Hepatocyte (in vitro differentiated cells): ENCODE results near the gene KRT85. TPM values are rescaled to one million over a fixed set of nuclear protein-coding genes. Genes with fewer than 3 reads are reported as not detected.

Experiments used
- DNase-seq: peaks from one replicate; pipeline ENCODE4 v3.0.0-alpha.2; 2016; ENCODE audit warnings: low spot score
- H2AFZ ChIP-seq: fragments of 200-600 bp; sonication (generic); 2 replicates; pipeline ENCODE4 v1.6.0; 2016; ENCODE audit warnings: antibody characterized with exemption, mild to moderate bottlenecking
- H3K27ac ChIP-seq: fragments of 200-600 bp; sonication (generic); 2 replicates; pipeline ENCODE4 v1.5.1; 2016; ENCODE audit warnings: mild to moderate bottlenecking
- H3K27me3 ChIP-seq: fragments of 200-600 bp; sonication (generic); 2 replicates; pipeline ENCODE4 v1.6.1; 2016
- H3K36me3 ChIP-seq: fragments of 200-600 bp; sonication (generic); replicated peaks from 2 replicates; pipeline ENCODE4 v1.5.1; 2016; ENCODE audit warnings: low read depth; ENCODE audit not compliant: insufficient read depth
- H3K4me1 ChIP-seq: fragments of 200-600 bp; sonication (generic); 2 replicates; pipeline ENCODE4 v1.5.1; 2016; ENCODE audit warnings: mild to moderate bottlenecking, moderate library complexity; ENCODE audit not compliant: insufficient read depth
- H3K4me2 ChIP-seq: fragments of 200-600 bp; sonication (generic); 2 replicates; pipeline ENCODE4 v1.6.0; 2016
- H3K4me3 ChIP-seq: fragments of 200-600 bp; sonication (generic); 2 replicates; pipeline ENCODE4 v1.5.1; 2016; ENCODE audit warnings: mild to moderate bottlenecking
- H3K79me2 ChIP-seq: fragments of 200-600 bp; sonication (generic); 2 replicates; pipeline ENCODE4 v1.6.0; 2017; ENCODE audit warnings: mild to moderate bottlenecking
- H3K9me2 ChIP-seq: fragments of 200-600 bp; sonication (generic); replicated peaks from 2 replicates; pipeline ENCODE4 v1.6.0; 2017; ENCODE audit warnings: mild to moderate bottlenecking; ENCODE audit not compliant: insufficient read depth
- H3K9me3 ChIP-seq: fragments of 200-600 bp; sonication (generic); 2 replicates; pipeline ENCODE4 v1.5.1; 2016; ENCODE audit warnings: low read depth, mild to moderate bottlenecking
- H4K20me1 ChIP-seq: fragments of 200-600 bp; sonication (generic); 2 replicates; pipeline ENCODE4 v1.6.0; 2016; ENCODE audit warnings: mild to moderate bottlenecking; ENCODE audit not compliant: insufficient read depth, poor library complexity, severe bottlenecking
- CTCF ChIP-seq: fragments of 200-600 bp; sonication (generic); IDR thresholded peaks from 2 replicates; pipeline ENCODE4 v1.5.1; 2016; ENCODE audit warnings: antibody characterized with exemption, mild to moderate bottlenecking; ENCODE audit not compliant: poor library complexity
- EZH2 ChIP-seq: fragments of 200-600 bp; sonication (generic); IDR thresholded peaks from 2 replicates; pipeline ENCODE4 v1.6.1; 2016; ENCODE audit warnings: antibody characterized with exemption, mild to moderate bottlenecking, borderline replicate concordance
- EZH2phosphoT487 ChIP-seq: fragments of 200-600 bp; sonication (generic); IDR thresholded peaks from one replicate; pipeline ENCODE4 v1.6.1; 2018; ENCODE audit warnings: antibody characterized with exemption, mild to moderate bottlenecking, low read depth, moderate library complexity; ENCODE audit not compliant: unreplicated experiment, severe bottlenecking
- WGBS: methylation state at CpG from one replicate; pipeline ENCODE4 v1.1.6; 2016; ENCODE audit warnings: low lambda C conversion rate; ENCODE audit errors: missing lambda C conversion rate; 5-methylcytosine and 5-hydroxymethylcytosine counted together
- polyA plus RNA-seq: library from polyadenylated mRNA; unstranded; fragments of >200 nt; fragmentation: Nextera tagmentation; extraction: Ambion mirVana; gene quantifications from 2 replicates; pipeline ENCODE4 v1.2.1, GENCODE V29; 2016
- total RNA-seq: library from RNA; depleted of rRNA; stranded (reverse); fragments of >200 nt; gene quantifications from 2 replicates; pipeline ENCODE4 v1.2.3, GENCODE V29; 2014

Gene KRT85
- total and polyA plus RNA-seq, 2 experiments from 2014 or later, result not detected

GRCh38 chr12:52356762-52357580, 10.3 kb downstream of the KRT85 start:
- no peak for TF ChIP-seq EZH2phosphoT487
- no peak for TF ChIP-seq CTCF
- no peak for TF ChIP-seq EZH2
- Histone ChIP-seq H3K79me2 (no peaks in the 10 kb centered on the region), H3K4me2 (no peak overlapping the region), H3K36me3 (no peaks in the 10 kb centered on the region), H3K27me3 (peaks cover 3% of the 10 kb centered on the region), H3K9me2 (no peaks in the 10 kb centered on the region), H3K9me3 (no peaks in the 10 kb centered on the region), H3K4me3 (no peak overlapping the region), H4K20me1 (no peaks in the 10 kb centered on the region), H2AFZ (no peak overlapping the region), H3K27ac (no peak overlapping the region), H3K4me1 (no peaks in the 10 kb centered on the region)
- DNase-seq, result no peak
- 94% methylated on average over 20 of the region's 20 CpGs for WGBS

- Histone ChIP-seq H2AFZ (no peak overlapping the region), H3K27me3 (peaks cover 3% of the 10 kb centered on the region), H3K9me3 (no peaks in the 10 kb centered on the region), H4K20me1 (no peaks in the 10 kb centered on the region), H3K79me2 (no peaks in the 10 kb centered on the region), H3K4me3 (no peak overlapping the region), H3K4me1 (no peaks in the 10 kb centered on the region), H3K36me3 (no peaks in the 10 kb centered on the region), H3K9me2 (no peaks in the 10 kb centered on the region), H3K4me2 (no peak overlapping the region), H3K27ac (no peak overlapping the region)
- DNase-seq, result no peak
- TF ChIP-seq CTCF (no peak), EZH2 (no peak), EZH2phosphoT487 (no peak)
- WGBS, result 96% methylated on average over 46 of the region's 56 CpGs
These were observed 11.1 kb downstream of the KRT85 start for GRCh38 chr12:52356031-52356761.

- H3K27ac ChIP-seq, result no peak overlapping the region
- no peak overlapping the region for H2AFZ ChIP-seq
- H3K79me2 ChIP-seq, result no peaks in the 10 kb centered on the region
- H3K9me2 ChIP-seq, result no peaks in the 10 kb centered on the region
- no peaks in the 10 kb centered on the region for H3K4me1 ChIP-seq
- WGBS, result 86% methylated on average over 8 of the region's 8 CpGs
- H3K4me2 ChIP-seq, result no peak overlapping the region
- no peak for DNase-seq
- TF ChIP-seq EZH2phosphoT487 (no peak), EZH2 (no peak), CTCF (no peak)
- peaks cover 3% of the 10 kb centered on the region for H3K27me3 ChIP-seq
- no peak overlapping the region for H3K4me3 ChIP-seq
- no peaks in the 10 kb centered on the region for H3K9me3 ChIP-seq
- H4K20me1 ChIP-seq, result no peaks in the 10 kb centered on the region
- H3K36me3 ChIP-seq, result no peaks in the 10 kb centered on the region
These were observed 12.1 kb downstream of the KRT85 start for GRCh38 chr12:52355176-52355575.
